OCI-LY1 (cell line): ENCODE measurements around the gene AUP1.

Source experiments
- H2AFZ ChIP-seq: fragments of 200-600 bp; sonication (generic), shearing (Covaris generic); 2 replicates; pipeline ENCODE4 v1.6.0; 2014; ENCODE audit warnings: antibody characterized with exemption, mild to moderate bottlenecking, low read length
- H3F3A ChIP-seq: fragments of 200-600 bp; sonication (generic), shearing (Covaris generic); 2 replicates; pipeline ENCODE4 v1.6.0; 2014; ENCODE audit warnings: mild to moderate bottlenecking, antibody characterized with exemption, low read length, moderate library complexity; ENCODE audit not compliant: insufficient read depth
- H3K27ac ChIP-seq: fragments of 200-600 bp; sonication (generic); 2 replicates; pipeline ENCODE4 v1.5.1; 2014; ENCODE audit warnings: low read length, mixed run types, mild to moderate bottlenecking, low read depth; ENCODE audit not compliant: poor library complexity, severe bottlenecking
- H3K27me3 ChIP-seq: fragments of 200-600 bp; sonication (generic); 2 replicates; pipeline ENCODE4 v1.6.0; 2014; ENCODE audit warnings: antibody characterized with exemption, mild to moderate bottlenecking, low read length, moderate library complexity; ENCODE audit not compliant: insufficient read depth
- H3K36me3 ChIP-seq: fragments of 200-600 bp; sonication (generic); 2 replicates; pipeline ENCODE4 v1.6.1; 2014; ENCODE audit warnings: mild to moderate bottlenecking, antibody characterized with exemption, low read length, moderate library complexity, mixed read lengths; ENCODE audit not compliant: insufficient read depth
- H3K4me1 ChIP-seq: fragments of 200-600 bp; sonication (generic); 2 replicates; pipeline ENCODE4 v1.5.1; 2014; ENCODE audit warnings: mild to moderate bottlenecking, low read length, moderate library complexity; ENCODE audit not compliant: insufficient read depth, severe bottlenecking
- H3K4me2 ChIP-seq: fragments of 200-600 bp; sonication (generic), shearing (Covaris generic); 2 replicates; pipeline ENCODE4 v1.6.1; 2014; ENCODE audit warnings: low read length
- H3K4me3 ChIP-seq: fragments of 200-600 bp; sonication (generic); 2 replicates; pipeline ENCODE4 v1.5.1; 2014; ENCODE audit warnings: low read length, low read depth, mild to moderate bottlenecking, mixed read lengths; ENCODE audit not compliant: poor library complexity, severe bottlenecking
- H3K79me2 ChIP-seq: fragments of 200-600 bp; shearing (Covaris generic); 2 replicates; pipeline ENCODE4 v1.6.1; 2016; ENCODE audit warnings: mixed run types, low read length, mixed read lengths; ENCODE audit not compliant: insufficient read depth
- H3K9ac ChIP-seq: fragments of 200-600 bp; sonication (generic), shearing (Covaris generic); 2 replicates; pipeline ENCODE4 v1.6.1; 2014; ENCODE audit warnings: mild to moderate bottlenecking, low read length, mixed read lengths
- H3K9me2 ChIP-seq: fragments of 200-600 bp; sonication (generic), shearing (Covaris generic); 2 replicates; pipeline ENCODE4 v1.6.1; 2014; ENCODE audit warnings: low read depth, mild to moderate bottlenecking, low read length, mixed read lengths
- H3K9me3 ChIP-seq: fragments of 200-600 bp; shearing (Covaris generic); 2 replicates; pipeline ENCODE4 v1.6.1; 2014; ENCODE audit warnings: low read length, mixed read lengths
- H4K20me1 ChIP-seq: fragments of 200-600 bp; sonication (generic), shearing (Covaris generic); 2 replicates; pipeline ENCODE4 v1.6.0; 2016; ENCODE audit warnings: mild to moderate bottlenecking, low read length; ENCODE audit not compliant: insufficient read depth
- CTCF ChIP-seq: fragments of 200-600 bp; sonication (generic), shearing (Covaris generic); IDR thresholded peaks from 2 replicates; pipeline ENCODE4 v1.5.1; 2017; ENCODE audit warnings: mild to moderate bottlenecking, antibody characterized with exemption, low read length, moderate library complexity, mixed read lengths
- EZH2 ChIP-seq: fragments of 200-600 bp; sonication (generic), shearing (Covaris generic); IDR thresholded peaks from 2 replicates; pipeline ENCODE4 v1.8.0; 2017; ENCODE audit warnings: borderline replicate concordance, mixed run types, mild to moderate bottlenecking, antibody characterized with exemption, low read length, moderate library complexity, mixed read lengths

Gene AUP1

DNA sequence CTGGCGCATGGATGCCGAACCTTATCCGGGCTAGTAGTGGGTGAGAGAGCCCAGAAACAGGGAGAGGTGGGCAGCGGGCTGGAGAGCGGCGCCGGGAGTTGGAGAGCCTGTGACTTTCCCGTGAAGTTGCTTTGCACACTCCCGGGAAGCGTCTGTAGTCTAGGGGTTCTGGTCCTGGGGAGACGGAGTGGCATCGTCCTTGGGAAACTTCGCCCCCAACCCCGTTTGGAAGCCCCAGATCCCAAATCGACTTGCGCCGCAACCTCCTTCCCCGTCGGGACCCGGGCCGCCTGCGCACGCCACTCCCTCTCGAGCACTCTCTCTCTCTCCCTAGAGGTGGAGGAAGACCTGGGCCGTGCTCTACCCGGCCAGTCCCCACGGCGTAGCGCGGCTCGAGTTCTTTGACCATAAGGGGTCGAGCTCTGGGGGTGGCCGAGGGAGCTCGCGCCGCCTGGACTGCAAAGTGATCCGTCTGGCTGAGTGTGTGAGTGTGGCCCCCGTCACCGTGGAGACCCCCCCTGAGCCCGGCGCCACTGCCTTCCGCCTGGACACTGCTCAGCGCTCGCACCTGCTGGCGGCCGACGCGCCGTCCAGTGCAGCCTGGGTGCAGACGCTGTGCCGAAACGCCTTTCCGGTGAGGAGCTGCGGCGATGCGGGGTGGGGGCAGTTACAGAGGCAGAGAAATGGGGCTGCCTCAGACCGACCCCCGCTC is 25.5 kb upstream of the AUP1 start:
- H3K36me3 ChIP-seq: peaks cover 6% of the 10 kb centered on the region; the same call in 1 of the 2 replicates
- no peaks in the 10 kb centered on the region for H3K79me2 ChIP-seq
- TF ChIP-seq EZH2: no peak
- no peak for TF ChIP-seq CTCF
- H3K9ac ChIP-seq: peak overlapping the region; percentile 71
- H3F3A ChIP-seq: no peaks in the 10 kb centered on the region
- H3K27ac ChIP-seq: no peak overlapping the region
- no peaks in the 10 kb centered on the region; the same call in 1 of the 2 replicates for H3K27me3 ChIP-seq
- no peaks in the 10 kb centered on the region for H3K9me2 ChIP-seq
- H4K20me1 ChIP-seq: no peaks in the 10 kb centered on the region
- H3K9me3 ChIP-seq: no peaks in the 10 kb centered on the region
- H3K4me1 ChIP-seq: peaks cover 17% of the 10 kb centered on the region
- peak overlapping the region; percentile 78 for H3K4me3 ChIP-seq
- H3K4me2 ChIP-seq: peak overlapping the region; percentile 70
- peak overlapping the region; percentile 4; the same call in 1 of the 2 replicates for H2AFZ ChIP-seq

GRCh38 chr2:74553892-74554819 is 24.6 kb upstream of the AUP1 start, which contains the start of the genes DOK1 and LOXL3:
Gene DOK1 (plus strand): TSS chr2:74554720. CDS start chr2:74554755, 35 bp downstream.
Gene LOXL3 (minus strand): TSS chr2:74553942. CDS start chr2:74552634, 1,308 bp downstream.
- peaks cover 7% of the 10 kb centered on the region for H3K27me3 ChIP-seq

More at GRCh38 chr2:74553892-74554819, 24.6 kb upstream of the AUP1 start, which contains the start of the genes DOK1 and LOXL3:
- H3K27ac ChIP-seq: no peak within 1 kb of the TSS
- H3K4me3 ChIP-seq: peak within 1 kb of the TSS; percentile 78
- H3K79me2 ChIP-seq: no peaks in the 10 kb centered on the region
- peaks cover 17% of the 10 kb centered on the region for H3K4me1 ChIP-seq
- no peaks in the 10 kb centered on the region for H3K9me3 ChIP-seq
- no peaks in the 10 kb centered on the region for H3K9me2 ChIP-seq
- H3F3A ChIP-seq: no peaks in the 10 kb centered on the region
- H3K9ac ChIP-seq: peak within 1 kb of the TSS; percentile 71
- TF ChIP-seq EZH2: no peak
- TF ChIP-seq CTCF: no peak
- H3K4me2 ChIP-seq: peak within 1 kb of the TSS; percentile 70
- peaks cover 6% of the 10 kb centered on the region; the same call in 1 of the 2 replicates for H3K36me3 ChIP-seq
- peak within 1 kb of the TSS; percentile 4; the same call in 1 of the 2 replicates for H2AFZ ChIP-seq
- no peaks in the 10 kb centered on the region for H4K20me1 ChIP-seq
